ENCODE measurements around the gene AJAP1.

AJAP1 gene

GRCh38 chr1:4743978-4744750 is 89.8 kb downstream of the AJAP1 start:
- H3K36me3 ChIP-seq (ENCODE audit: control insufficient read depth in 2 of 2, insufficient read depth in 1 of 2, low read length in 2 of 2) = no peaks in the 10 kb centered on the region
- no peak overlapping the region for H3K4me3 ChIP-seq (ENCODE audit: low read depth, low read length)
- no peak overlapping the region for H3K27ac ChIP-seq (ENCODE audit: extremely low read depth, low read depth, low read length)
- POLR2A ChIA-PET = no interaction called here
- H3K4me1 ChIP-seq (ENCODE audit: control insufficient read depth, insufficient read depth, low read length) = no peaks in the 10 kb centered on the region
- CTCF ChIA-PET = no interaction called here
- no peaks in the 10 kb centered on the region for H3K9me3 ChIP-seq (ENCODE audit: control insufficient read depth, insufficient read depth, low read depth, low read length)
- no peak for TF ChIP-seq ZNF529 (tag by site-specific recombination; IDR thresholded peaks at IDR 0.05; ENCODE audit: insufficient replicate concordance)
- TF ChIP-seq EGR2 (tag by site-specific recombination; IDR thresholded peaks at IDR 0.05; ENCODE audit: low read depth) = no peak
- no peak for TF ChIP-seq ZNF548 (tag by site-specific recombination; IDR thresholded peaks at IDR 0.05)
- no peak for TF ChIP-seq ZNF169 (tag by site-specific recombination; IDR thresholded peaks at IDR 0.05)
- no peak for TF ChIP-seq ZNF155 (tag by site-specific recombination; IDR thresholded peaks at IDR 0.05)
- no peak for TF ChIP-seq ZNF140 (tag by site-specific recombination; IDR thresholded peaks at IDR 0.05)
- no peak for TF ChIP-seq SP7 (tag by site-specific recombination; IDR thresholded peaks at IDR 0.05)
- no peak for TF ChIP-seq ZNF596 (tag by site-specific recombination; IDR thresholded peaks at IDR 0.05)
- no peak for TF ChIP-seq ELK4 (IDR thresholded peaks at IDR 0.05; ENCODE audit: borderline replicate concordance, low read depth, low read length)
- no peak for TF ChIP-seq ZNF433 (tag by site-specific recombination; IDR thresholded peaks at IDR 0.05; ENCODE audit: low read depth)
- TF ChIP-seq ZNF221 (tag by site-specific recombination; IDR thresholded peaks at IDR 0.05; ENCODE audit: borderline replicate concordance) = no peak
- no peak for TF ChIP-seq HOXD13 (CRISPR knock-in tag; IDR thresholded peaks at IDR 0.05; ENCODE audit: borderline replicate concordance)

GRCh38 chr1:4745560-4745959 is 91.2 kb downstream of the AJAP1 start:
- no peaks in the 10 kb centered on the region for H3K9me3 ChIP-seq (ENCODE audit: control insufficient read depth, insufficient read depth, low read depth, low read length)
- no peaks in the 10 kb centered on the region for H3K36me3 ChIP-seq (ENCODE audit: control insufficient read depth in 2 of 2, insufficient read depth in 1 of 2, low read length in 2 of 2)
- no peak overlapping the region for H3K27ac ChIP-seq (ENCODE audit: extremely low read depth, low read depth, low read length)
- no peak for TF ChIP-seq ZNF548 (tag by site-specific recombination; IDR thresholded peaks at IDR 0.05)
- no peak for TF ChIP-seq ZNF658 (tag by site-specific recombination; IDR thresholded peaks at IDR 0.05)
- TF ChIP-seq ZFP69B (tag by site-specific recombination; IDR thresholded peaks at IDR 0.05) = no peak
- TF ChIP-seq MYNN (tag by site-specific recombination; IDR thresholded peaks at IDR 0.05; ENCODE audit: borderline replicate concordance) = no peak
- no peak for TF ChIP-seq ZNF843 (tag by site-specific recombination; IDR thresholded peaks at IDR 0.05)
- no peak for TF ChIP-seq ZNF449 (tag by site-specific recombination; IDR thresholded peaks at IDR 0.05)
- no peak for TF ChIP-seq ZNF830 (tag by site-specific recombination; IDR thresholded peaks at IDR 0.05; ENCODE audit: low read depth)
- TF ChIP-seq, protein P1, sequence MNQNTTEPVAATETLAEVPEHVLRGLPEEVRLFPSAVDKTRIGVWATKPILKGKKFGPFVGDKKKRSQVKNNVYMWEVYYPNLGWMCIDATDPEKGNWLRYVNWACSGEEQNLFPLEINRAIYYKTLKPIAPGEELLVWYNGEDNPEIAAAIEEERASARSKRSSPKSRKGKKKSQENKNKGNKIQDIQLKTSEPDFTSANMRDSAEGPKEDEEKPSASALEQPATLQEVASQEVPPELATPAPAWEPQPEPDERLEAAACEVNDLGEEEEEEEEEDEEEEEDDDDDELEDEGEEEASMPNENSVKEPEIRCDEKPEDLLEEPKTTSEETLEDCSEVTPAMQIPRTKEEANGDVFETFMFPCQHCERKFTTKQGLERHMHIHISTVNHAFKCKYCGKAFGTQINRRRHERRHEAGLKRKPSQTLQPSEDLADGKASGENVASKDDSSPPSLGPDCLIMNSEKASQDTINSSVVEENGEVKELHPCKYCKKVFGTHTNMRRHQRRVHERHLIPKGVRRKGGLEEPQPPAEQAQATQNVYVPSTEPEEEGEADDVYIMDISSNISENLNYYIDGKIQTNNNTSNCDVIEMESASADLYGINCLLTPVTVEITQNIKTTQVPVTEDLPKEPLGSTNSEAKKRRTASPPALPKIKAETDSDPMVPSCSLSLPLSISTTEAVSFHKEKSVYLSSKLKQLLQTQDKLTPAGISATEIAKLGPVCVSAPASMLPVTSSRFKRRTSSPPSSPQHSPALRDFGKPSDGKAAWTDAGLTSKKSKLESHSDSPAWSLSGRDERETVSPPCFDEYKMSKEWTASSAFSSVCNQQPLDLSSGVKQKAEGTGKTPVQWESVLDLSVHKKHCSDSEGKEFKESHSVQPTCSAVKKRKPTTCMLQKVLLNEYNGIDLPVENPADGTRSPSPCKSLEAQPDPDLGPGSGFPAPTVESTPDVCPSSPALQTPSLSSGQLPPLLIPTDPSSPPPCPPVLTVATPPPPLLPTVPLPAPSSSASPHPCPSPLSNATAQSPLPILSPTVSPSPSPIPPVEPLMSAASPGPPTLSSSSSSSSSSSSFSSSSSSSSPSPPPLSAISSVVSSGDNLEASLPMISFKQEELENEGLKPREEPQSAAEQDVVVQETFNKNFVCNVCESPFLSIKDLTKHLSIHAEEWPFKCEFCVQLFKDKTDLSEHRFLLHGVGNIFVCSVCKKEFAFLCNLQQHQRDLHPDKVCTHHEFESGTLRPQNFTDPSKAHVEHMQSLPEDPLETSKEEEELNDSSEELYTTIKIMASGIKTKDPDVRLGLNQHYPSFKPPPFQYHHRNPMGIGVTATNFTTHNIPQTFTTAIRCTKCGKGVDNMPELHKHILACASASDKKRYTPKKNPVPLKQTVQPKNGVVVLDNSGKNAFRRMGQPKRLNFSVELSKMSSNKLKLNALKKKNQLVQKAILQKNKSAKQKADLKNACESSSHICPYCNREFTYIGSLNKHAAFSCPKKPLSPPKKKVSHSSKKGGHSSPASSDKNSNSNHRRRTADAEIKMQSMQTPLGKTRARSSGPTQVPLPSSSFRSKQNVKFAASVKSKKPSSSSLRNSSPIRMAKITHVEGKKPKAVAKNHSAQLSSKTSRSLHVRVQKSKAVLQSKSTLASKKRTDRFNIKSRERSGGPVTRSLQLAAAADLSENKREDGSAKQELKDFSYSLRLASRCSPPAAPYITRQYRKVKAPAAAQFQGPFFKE (tag by site-specific recombination; IDR thresholded peaks at IDR 0.05; ENCODE audit: borderline replicate concordance) = no peak
- no peak for TF ChIP-seq ZNF473 (tag by site-specific recombination; IDR thresholded peaks at IDR 0.05)
- no peak for TF ChIP-seq ZNF274 (IDR thresholded peaks at IDR 0.05; ENCODE audit: low read length)
- no peak for TF ChIP-seq ZNF274 (tag by site-specific recombination; IDR thresholded peaks at IDR 0.05; ENCODE audit: borderline replicate concordance)
- TF ChIP-seq PRDM1 (tag by site-specific recombination; IDR thresholded peaks at IDR 0.05) = no peak
- TF ChIP-seq ZNF792 (tag by site-specific recombination; IDR thresholded peaks at IDR 0.05) = no peak
- TF ChIP-seq ZNF366 (tag by site-specific recombination; conservative IDR thresholded peaks at IDR 0.05) = no peak
- no peak for TF ChIP-seq ZNF175 (tag by site-specific recombination; IDR thresholded peaks at IDR 0.05)
- no peak overlapping the region for H3K4me3 ChIP-seq (ENCODE audit: low read depth, low read length)
- CTCF ChIA-PET = no interaction called here
- POLR2A ChIA-PET = no interaction called here
- no peaks in the 10 kb centered on the region for H3K4me1 ChIP-seq (ENCODE audit: control insufficient read depth, insufficient read depth, low read length)
